AG09319 (cell line): ENCODE data around the gene CEACAM20.
"Not testable (repeated sequence)": the region's sequence is repeated elsewhere in the genome, so short reads cannot be mapped to it uniquely, and the experiment has no call there.

Source experiments
- DNase-seq: peaks from one replicate; pipeline ENCODE4 v3.0.0-alpha.2; 2010; ENCODE audit warnings: low read depth; ENCODE audit errors: extremely low read depth
- CTCF ChIP-seq: IDR thresholded peaks from 2 replicates; pipeline ENCODE4 v1.5.1; 2011; ENCODE audit warnings: low read depth, mild to moderate bottlenecking, inconsistent platforms, low read length, moderate library complexity

CEACAM20 gene

GRCh38 chr19:44544031-44544430, 14.6 kb upstream of the CEACAM20 start:
- DNase-seq: no peak
- TF ChIP-seq CTCF: no peak

GRCh38 chr19:44542671-44543070, 13.2 kb upstream of the CEACAM20 start:
- no peak for TF ChIP-seq CTCF
- DNase-seq: no peak

- DNase-seq: no peak
Measured at GRCh38 chr19:44540736-44541135, 11.3 kb upstream of the CEACAM20 start.

GRCh38 chr19:44539991-44540390, 10.5 kb upstream of the CEACAM20 start:
- no peak for DNase-seq
- no peak for TF ChIP-seq CTCF

More at GRCh38 chr19:44540736-44541135, 11.3 kb upstream of the CEACAM20 start:
- TF ChIP-seq CTCF: no peak

GRCh38 chr19:44539236-44539826, 9.9 kb upstream of the CEACAM20 start:
- DNase-seq: no peak

GRCh38 chr19:44535361-44535760, 5.9 kb upstream of the CEACAM20 start:
- DNase-seq: not testable (repeated sequence)

More at GRCh38 chr19:44539236-44539826, 9.9 kb upstream of the CEACAM20 start:
- no peak for TF ChIP-seq CTCF

- TF ChIP-seq CTCF: no peak
- no peak for DNase-seq
Measured at GRCh38 chr19:44532819-44533218, 3.3 kb upstream of the CEACAM20 start.

GRCh38 chr19:44530777-44531176, 1.3 kb upstream of the CEACAM20 start:
- TF ChIP-seq CTCF: no peak
- DNase-seq: no peak
